Measurements from ENCODE around the gene SLC6A19. TPM values are rescaled to one million over a fixed set of nuclear protein-coding genes. Genes with fewer than 3 reads are reported as not detected.

SLC6A19 gene
- total RNA-seq, 2 donors from 2014 or later, result 0.09 to 0.15 TPM

DNA sequence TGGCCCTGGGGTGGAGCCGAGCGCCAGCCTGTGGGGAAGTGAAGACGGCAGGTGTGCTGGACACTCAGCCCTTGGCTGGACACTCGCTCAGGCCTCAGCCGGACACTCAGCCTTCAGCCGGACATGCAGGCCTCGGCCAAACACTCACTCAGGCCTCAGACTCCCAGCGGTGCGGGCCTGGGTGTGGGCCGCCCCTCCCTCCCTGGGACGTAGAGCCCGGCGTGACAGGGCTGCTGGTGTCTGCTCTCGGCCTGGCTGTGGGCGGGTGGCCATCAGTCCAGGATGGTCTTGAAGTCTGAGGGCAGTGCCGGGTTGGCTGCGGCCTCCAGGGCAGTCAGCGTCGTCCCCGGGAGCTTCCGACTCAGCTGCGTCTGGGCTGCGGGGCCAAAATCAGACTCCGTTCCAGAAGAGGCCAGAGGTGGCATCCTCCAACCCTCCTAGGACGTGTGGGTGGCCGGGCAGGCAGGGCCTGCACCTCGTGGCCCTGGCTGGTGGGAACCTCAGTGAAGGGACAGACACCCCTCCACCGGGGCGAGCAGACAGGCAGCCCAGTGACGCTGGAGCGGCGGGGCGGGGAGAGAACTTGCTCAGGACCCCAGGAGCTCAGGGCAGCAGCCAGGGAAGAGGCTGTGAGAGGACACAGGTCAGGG lies 52.2 kb downstream of the SLC6A19 start:
- no peak for TF ChIP-seq CTCF (conservative IDR thresholded peaks at IDR 0.05)
- Histone ChIP-seq H3K27me3 (ENCODE audit: control insufficient read depth, insufficient read depth, low read length, poor library complexity, severe bottlenecking) (no peaks in the 10 kb centered on the region), H3K4me1 (ENCODE audit: control insufficient read depth, insufficient read depth, low read length) (no peaks in the 10 kb centered on the region), H3K36me3 (ENCODE audit: control insufficient read depth, insufficient read depth, low read length) (no peaks in the 10 kb centered on the region), H3K4me3 (ENCODE audit: low read length) (no peak overlapping the region), H3K9me3 (ENCODE audit: control insufficient read depth, low read length) (no peaks in the 10 kb centered on the region), H3K27ac (ENCODE audit: low read depth, low read length) (no peak overlapping the region), H3K9ac (ENCODE audit: extremely low read depth, low read length, poor library complexity, severe bottlenecking) (no peak overlapping the region)
- Mint-ChIP-seq H3K4me1 (peaks cover 4% of the 10 kb centered on the region), H3K36me3 (ENCODE audit: low read depth) (no peaks in the 10 kb centered on the region), H3K27ac (no peak overlapping the region), H3K9me3 (no peaks in the 10 kb centered on the region), H3K4me3 (no peak overlapping the region), H3K27me3 (ENCODE audit: insufficient read depth) (no peaks in the 10 kb centered on the region)
- no peak for DNase-seq
- WGBS, 2 experiments (ENCODE audit: insufficient coverage in 1 of 2, insufficient read length in 1 of 2), result 95% methylated on average over 25 to 33 of the region's 33 CpGs

- Histone ChIP-seq H3K27ac (ENCODE audit: low read depth, low read length) (no peak overlapping the region), H3K36me3 (ENCODE audit: control insufficient read depth, insufficient read depth, low read length) (no peaks in the 10 kb centered on the region), H3K9me3 (ENCODE audit: control insufficient read depth, low read length) (no peaks in the 10 kb centered on the region), H3K27me3 (ENCODE audit: control insufficient read depth, insufficient read depth, low read length, poor library complexity, severe bottlenecking) (no peaks in the 10 kb centered on the region), H3K4me1 (ENCODE audit: control insufficient read depth, insufficient read depth, low read length) (no peaks in the 10 kb centered on the region), H3K9ac (ENCODE audit: extremely low read depth, low read length, poor library complexity, severe bottlenecking) (no peak overlapping the region), H3K4me3 (ENCODE audit: low read length) (no peak overlapping the region)
- no peak for TF ChIP-seq CTCF (conservative IDR thresholded peaks at IDR 0.05)
- no peaks in the 10 kb centered on the region for H3K27me3 Mint-ChIP-seq (ENCODE audit: insufficient read depth)
- H3K4me1 Mint-ChIP-seq, result peaks cover 4% of the 10 kb centered on the region
- no peak overlapping the region for H3K4me3 Mint-ChIP-seq
- no peak overlapping the region for H3K27ac Mint-ChIP-seq
- H3K9me3 Mint-ChIP-seq, result no peaks in the 10 kb centered on the region
- WGBS, 2 experiments (ENCODE audit: insufficient coverage in 1 of 2, insufficient read length in 1 of 2), result 89 to 92% methylated on average over 14 to 19 of the region's 19 CpGs
- DNase-seq, result no peak
- no peaks in the 10 kb centered on the region for H3K36me3 Mint-ChIP-seq (ENCODE audit: low read depth)
Observed at GRCh38 chr5:1254196-1254595, 52.8 kb downstream of the SLC6A19 start.

GRCh38 chr5:1255081-1255561 lies 53.7 kb downstream of the SLC6A19 start:
- no peak overlapping the region for H3K4me3 Mint-ChIP-seq
- Histone ChIP-seq H3K36me3 (ENCODE audit: control insufficient read depth, insufficient read depth, low read length) (no peaks in the 10 kb centered on the region), H3K9me3 (ENCODE audit: control insufficient read depth, low read length) (no peaks in the 10 kb centered on the region), H3K9ac (ENCODE audit: extremely low read depth, low read length, poor library complexity, severe bottlenecking) (no peak overlapping the region), H3K27ac (ENCODE audit: low read depth, low read length) (no peak overlapping the region), H3K27me3 (ENCODE audit: control insufficient read depth, insufficient read depth, low read length, poor library complexity, severe bottlenecking) (no peaks in the 10 kb centered on the region), H3K4me1 (ENCODE audit: control insufficient read depth, insufficient read depth, low read length) (no peaks in the 10 kb centered on the region), H3K4me3 (ENCODE audit: low read length) (no peak overlapping the region)
- no peak for DNase-seq
- H3K27me3 Mint-ChIP-seq (ENCODE audit: insufficient read depth), result no peaks in the 10 kb centered on the region
- H3K36me3 Mint-ChIP-seq (ENCODE audit: low read depth), result no peaks in the 10 kb centered on the region
- WGBS, 2 experiments (ENCODE audit: insufficient coverage in 1 of 2, insufficient read length in 1 of 2), result 92 to 97% methylated on average over 16 of the region's 16 CpGs
- no peak overlapping the region for H3K27ac Mint-ChIP-seq
- no peaks in the 10 kb centered on the region for H3K9me3 Mint-ChIP-seq
- peaks cover 4% of the 10 kb centered on the region for H3K4me1 Mint-ChIP-seq
- no peak for TF ChIP-seq CTCF (conservative IDR thresholded peaks at IDR 0.05)

All from endodermal cell (in vitro differentiated cells).